Measurements from ENCODE around the gene PIK3C2G. TPM values are rescaled to one million over a fixed set of nuclear protein-coding genes. Genes with fewer than 3 reads are reported as not detected.

PIK3C2G gene
- total and polyA plus RNA-seq, 3 experiments from 2014 or later: not detected

- H3K27ac Mint-ChIP-seq: no peak overlapping the region
- H3K27ac ChIP-seq (ENCODE audit: low read depth, low read length): no peak overlapping the region
- H3K4me3 ChIP-seq (ENCODE audit: low read length): no peak overlapping the region
- H3K9me3 ChIP-seq (ENCODE audit: low read length): no peaks in the 10 kb centered on the region
- no peaks in the 10 kb centered on the region for H3K4me1 ChIP-seq (ENCODE audit: insufficient read depth, low read length)
- ChIA-PET CTCF (no interaction called here), POLR2A (no interaction called here)
- peaks cover 1 to 16% (median 5%) of the 10 kb centered on the region in 5 donors for H3K9me3 Mint-ChIP-seq
- no peaks in the 10 kb centered on the region for H3K27me3 ChIP-seq (ENCODE audit: insufficient read depth, low read length, poor library complexity, severe bottlenecking)
- H3K27me3 Mint-ChIP-seq: no peaks in the 10 kb centered on the region
- no peak overlapping the region for H3K4me3 Mint-ChIP-seq
- no peaks in the 10 kb centered on the region for H3K36me3 Mint-ChIP-seq
- no peaks in the 10 kb centered on the region for H3K4me1 Mint-ChIP-seq
- DNase-seq: no peak
- no peaks in the 10 kb centered on the region for H3K36me3 ChIP-seq (ENCODE audit: insufficient read depth, low read length)
Observed at GRCh38 chr12:18651525-18651924, 390.2 kb downstream of the PIK3C2G start.

DNA sequence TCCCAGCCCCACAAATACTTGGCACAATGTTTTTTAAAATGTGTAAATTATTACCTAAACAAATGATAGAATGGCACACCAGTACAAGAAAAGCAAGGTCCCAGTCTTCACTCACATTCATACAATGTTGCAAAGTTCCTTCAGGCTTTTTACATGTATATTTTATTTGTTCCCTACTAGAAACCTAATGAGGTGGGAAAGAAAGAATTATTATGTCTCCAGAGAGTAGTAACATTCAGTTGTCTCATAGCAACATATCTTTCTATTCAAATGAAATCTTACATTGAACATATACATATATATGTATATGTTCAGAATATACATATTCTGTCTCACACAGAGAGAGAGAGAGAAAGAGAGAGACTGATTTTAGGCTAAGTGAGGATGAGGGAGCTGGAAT lies 391.3 kb downstream of the PIK3C2G start:
- no peak overlapping the region for H3K4me3 ChIP-seq (ENCODE audit: low read length)
- H3K27ac Mint-ChIP-seq: no peak overlapping the region
- CTCF ChIA-PET: no interaction called here

DNA sequence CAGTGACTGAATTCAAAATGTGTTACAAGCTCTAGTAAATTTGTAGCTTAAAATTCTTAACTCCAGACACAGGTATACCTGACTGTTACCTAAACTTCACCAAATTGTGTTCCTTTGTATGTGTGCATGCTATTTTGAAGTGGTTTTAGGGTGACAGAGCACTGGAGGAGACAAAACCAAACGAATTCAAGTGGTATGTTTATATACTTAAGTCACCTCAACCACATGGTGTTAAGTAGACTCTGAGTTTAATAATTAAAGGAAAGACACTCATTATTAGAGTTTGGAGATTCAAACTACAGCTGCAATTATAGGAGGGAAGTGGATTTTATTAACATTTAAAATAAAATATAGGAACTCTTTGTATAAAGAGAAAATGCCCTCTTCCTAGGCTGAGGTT lies 392.1 kb downstream of the PIK3C2G start:
- CTCF ChIA-PET: no interaction called here
- DNase-seq: no peak

More for the DNA sequence above, 391.3 kb downstream of the PIK3C2G start:
- Histone ChIP-seq H3K27ac (ENCODE audit: low read depth, low read length) (no peak overlapping the region), H3K27me3 (ENCODE audit: insufficient read depth, low read length, poor library complexity, severe bottlenecking) (no peaks in the 10 kb centered on the region), H3K4me1 (ENCODE audit: insufficient read depth, low read length) (no peaks in the 10 kb centered on the region), H3K36me3 (ENCODE audit: insufficient read depth, low read length) (no peaks in the 10 kb centered on the region), H3K9me3 (ENCODE audit: low read length) (no peaks in the 10 kb centered on the region)
- no peak overlapping the region for H3K4me3 Mint-ChIP-seq
- no peak for DNase-seq
- H3K27me3 Mint-ChIP-seq: no peaks in the 10 kb centered on the region
- POLR2A ChIA-PET: no interaction called here
- peaks cover 8 to 25% (median 11%) of the 10 kb centered on the region in 5 donors for H3K9me3 Mint-ChIP-seq
- H3K36me3 Mint-ChIP-seq: no peaks in the 10 kb centered on the region
- no peaks in the 10 kb centered on the region for H3K4me1 Mint-ChIP-seq

DNA sequence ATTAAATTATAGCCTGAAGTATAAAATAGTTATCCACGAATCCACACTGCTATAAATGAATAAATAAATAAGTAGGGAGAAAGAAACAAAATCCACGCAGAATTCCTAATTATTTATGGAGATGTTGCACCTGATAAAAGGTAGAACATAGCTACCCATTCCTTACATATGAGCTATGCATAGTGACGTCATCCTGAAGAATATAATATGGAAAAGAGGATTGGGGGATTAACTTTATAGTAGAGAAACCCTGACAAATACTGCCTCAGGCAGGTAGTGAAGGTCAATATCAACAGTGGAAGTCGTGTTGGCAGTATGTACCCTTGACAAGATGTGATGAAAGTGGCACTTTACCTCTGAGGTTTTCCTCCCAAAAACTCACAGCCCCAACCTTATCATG lies 394.0 kb downstream of the PIK3C2G start:
- CTCF ChIA-PET: no interaction called here
- H3K27ac Mint-ChIP-seq: no peak overlapping the region

More for the DNA sequence above, 392.1 kb downstream of the PIK3C2G start:
- Histone ChIP-seq H3K36me3 (ENCODE audit: insufficient read depth, low read length) (no peaks in the 10 kb centered on the region), H3K9me3 (ENCODE audit: low read length) (no peaks in the 10 kb centered on the region), H3K27me3 (ENCODE audit: insufficient read depth, low read length, poor library complexity, severe bottlenecking) (no peaks in the 10 kb centered on the region), H3K27ac (ENCODE audit: low read depth, low read length) (no peak overlapping the region), H3K4me3 (ENCODE audit: low read length) (no peak overlapping the region), H3K4me1 (ENCODE audit: insufficient read depth, low read length) (no peaks in the 10 kb centered on the region)
- H3K27ac Mint-ChIP-seq: no peak overlapping the region
- H3K4me3 Mint-ChIP-seq: no peak overlapping the region
- H3K27me3 Mint-ChIP-seq: no peaks in the 10 kb centered on the region
- H3K36me3 Mint-ChIP-seq: no peaks in the 10 kb centered on the region
- no peaks in the 10 kb centered on the region for H3K4me1 Mint-ChIP-seq
- H3K9me3 Mint-ChIP-seq: peaks cover 8 to 31% (median 13%) of the 10 kb centered on the region in 5 donors
- POLR2A ChIA-PET: no interaction called here

GRCh38 chr12:18658179-18658578 lies 396.9 kb downstream of the PIK3C2G start:
- Mint-ChIP-seq H3K36me3 (no peaks in the 10 kb centered on the region), H3K27ac (no peak overlapping the region), H3K9me3 (peaks cover 17 to 43% (median 21%) of the 10 kb centered on the region in 5 donors), H3K4me1 (no peaks in the 10 kb centered on the region), H3K4me3 (no peak overlapping the region), H3K27me3 (no peaks in the 10 kb centered on the region)
- no peaks in the 10 kb centered on the region for H3K4me1 ChIP-seq (ENCODE audit: insufficient read depth, low read length)
- POLR2A ChIA-PET: no interaction called here
- H3K9me3 ChIP-seq (ENCODE audit: low read length): no peaks in the 10 kb centered on the region
- H3K36me3 ChIP-seq (ENCODE audit: insufficient read depth, low read length): no peaks in the 10 kb centered on the region
- no peak for DNase-seq
- H3K4me3 ChIP-seq (ENCODE audit: low read length): no peak overlapping the region
- no peaks in the 10 kb centered on the region for H3K27me3 ChIP-seq (ENCODE audit: insufficient read depth, low read length, poor library complexity, severe bottlenecking)
- no peak overlapping the region for H3K27ac ChIP-seq (ENCODE audit: low read depth, low read length)
- CTCF ChIA-PET: no interaction called here

More for the DNA sequence above, 394.0 kb downstream of the PIK3C2G start:
- Mint-ChIP-seq H3K4me1 (no peaks in the 10 kb centered on the region), H3K27me3 (no peaks in the 10 kb centered on the region), H3K9me3 (peaks cover 8 to 35% (median 13%) of the 10 kb centered on the region in 5 donors), H3K4me3 (no peak overlapping the region), H3K36me3 (no peaks in the 10 kb centered on the region)
- Histone ChIP-seq H3K4me3 (ENCODE audit: low read length) (no peak overlapping the region), H3K27ac (ENCODE audit: low read depth, low read length) (no peak overlapping the region), H3K4me1 (ENCODE audit: insufficient read depth, low read length) (no peaks in the 10 kb centered on the region), H3K9me3 (ENCODE audit: low read length) (no peaks in the 10 kb centered on the region), H3K36me3 (ENCODE audit: insufficient read depth, low read length) (no peaks in the 10 kb centered on the region), H3K27me3 (ENCODE audit: insufficient read depth, low read length, poor library complexity, severe bottlenecking) (no peaks in the 10 kb centered on the region)
- POLR2A ChIA-PET: no interaction called here
- no peak for DNase-seq

- H3K9me3 Mint-ChIP-seq: peaks cover 17 to 43% (median 21%) of the 10 kb centered on the region in 5 donors
- H3K27ac Mint-ChIP-seq: no peak overlapping the region
- ChIA-PET POLR2A (no interaction called here), CTCF (no interaction called here)
- Histone ChIP-seq H3K4me3 (ENCODE audit: low read length) (no peak overlapping the region), H3K36me3 (ENCODE audit: insufficient read depth, low read length) (no peaks in the 10 kb centered on the region), H3K4me1 (ENCODE audit: insufficient read depth, low read length) (no peaks in the 10 kb centered on the region), H3K27me3 (ENCODE audit: insufficient read depth, low read length, poor library complexity, severe bottlenecking) (no peaks in the 10 kb centered on the region), H3K9me3 (ENCODE audit: low read length) (no peaks in the 10 kb centered on the region), H3K27ac (ENCODE audit: low read depth, low read length) (no peak overlapping the region)
- no peaks in the 10 kb centered on the region for H3K4me1 Mint-ChIP-seq
- no peaks in the 10 kb centered on the region for H3K36me3 Mint-ChIP-seq
- H3K4me3 Mint-ChIP-seq: no peak overlapping the region
- no peaks in the 10 kb centered on the region for H3K27me3 Mint-ChIP-seq
- no peak for DNase-seq
Observed at GRCh38 chr12:18658829-18659228, 397.5 kb downstream of the PIK3C2G start.

DNA sequence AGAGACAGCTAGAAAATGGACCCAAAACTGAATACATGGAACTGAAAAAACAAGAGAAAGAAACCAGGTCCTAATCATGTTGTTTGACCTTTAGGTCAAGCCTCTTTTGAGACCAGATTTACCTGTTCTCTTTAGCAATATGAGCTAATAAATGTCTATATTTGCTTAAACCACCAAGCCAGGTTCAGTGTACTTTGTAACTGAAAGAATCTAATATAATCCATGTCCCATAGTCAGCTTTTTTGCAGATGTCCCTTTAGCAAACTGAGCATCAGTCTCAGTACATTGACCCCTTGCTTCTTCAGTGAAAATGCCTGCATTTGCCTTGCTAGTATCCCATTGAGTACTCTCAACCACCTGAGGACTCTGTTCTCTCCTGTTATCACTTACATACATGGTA lies 414.8 kb downstream of the PIK3C2G start:
- POLR2A ChIA-PET: no interaction called here
- no peak overlapping the region for H3K27ac Mint-ChIP-seq

GRCh38 chr12:18676996-18677588 lies 415.8 kb downstream of the PIK3C2G start:
- ChIA-PET POLR2A (no interaction called here), CTCF (no interaction called here)
- H3K4me3 Mint-ChIP-seq: no peak overlapping the region
- no peaks in the 10 kb centered on the region for H3K36me3 Mint-ChIP-seq
- no peaks in the 10 kb centered on the region for H3K36me3 ChIP-seq (ENCODE audit: insufficient read depth, low read length)
- peaks cover 0 to 11% (median 0%) of the 10 kb centered on the region in 5 donors for H3K9me3 Mint-ChIP-seq
- no peaks in the 10 kb centered on the region for H3K27me3 Mint-ChIP-seq
- no peaks in the 10 kb centered on the region for H3K4me1 Mint-ChIP-seq
- no peak for DNase-seq
- no peak overlapping the region for H3K27ac Mint-ChIP-seq
- no peak overlapping the region for H3K27ac ChIP-seq (ENCODE audit: low read depth, low read length)
- no peaks in the 10 kb centered on the region for H3K9me3 ChIP-seq (ENCODE audit: low read length)
- no peaks in the 10 kb centered on the region for H3K27me3 ChIP-seq (ENCODE audit: insufficient read depth, low read length, poor library complexity, severe bottlenecking)
- H3K4me3 ChIP-seq (ENCODE audit: low read length): no peak overlapping the region
- no peaks in the 10 kb centered on the region for H3K4me1 ChIP-seq (ENCODE audit: insufficient read depth, low read length)

More for the DNA sequence above, 414.8 kb downstream of the PIK3C2G start:
- H3K9me3 Mint-ChIP-seq: peaks cover 0 to 11% (median 0%) of the 10 kb centered on the region in 5 donors
- no peak overlapping the region for H3K27ac ChIP-seq (ENCODE audit: low read depth, low read length)
- no peaks in the 10 kb centered on the region for H3K9me3 ChIP-seq (ENCODE audit: low read length)
- no peak overlapping the region for H3K4me3 ChIP-seq (ENCODE audit: low read length)
- no peak for DNase-seq
- no peaks in the 10 kb centered on the region for H3K27me3 Mint-ChIP-seq
- H3K4me1 Mint-ChIP-seq: no peaks in the 10 kb centered on the region
- no peaks in the 10 kb centered on the region for H3K36me3 ChIP-seq (ENCODE audit: insufficient read depth, low read length)
- no peaks in the 10 kb centered on the region for H3K27me3 ChIP-seq (ENCODE audit: insufficient read depth, low read length, poor library complexity, severe bottlenecking)
- H3K4me3 Mint-ChIP-seq: no peak overlapping the region
- CTCF ChIA-PET: no interaction called here
- H3K36me3 Mint-ChIP-seq: no peaks in the 10 kb centered on the region
- H3K4me1 ChIP-seq (ENCODE audit: insufficient read depth, low read length): no peaks in the 10 kb centered on the region

GRCh38 chr12:18681818-18682217 lies 420.5 kb downstream of the PIK3C2G start:
- no peaks in the 10 kb centered on the region for H3K27me3 ChIP-seq (ENCODE audit: insufficient read depth, low read length, poor library complexity, severe bottlenecking)
- no peak overlapping the region for H3K27ac Mint-ChIP-seq
- no peak for DNase-seq
- no peak overlapping the region for H3K4me3 ChIP-seq (ENCODE audit: low read length)
- H3K36me3 Mint-ChIP-seq: no peaks in the 10 kb centered on the region
- no peak overlapping the region for H3K4me3 Mint-ChIP-seq
- POLR2A ChIA-PET: no interaction called here
- H3K27me3 Mint-ChIP-seq: no peaks in the 10 kb centered on the region
- H3K4me1 Mint-ChIP-seq: no peaks in the 10 kb centered on the region
- no peaks in the 10 kb centered on the region for H3K36me3 ChIP-seq (ENCODE audit: insufficient read depth, low read length)
- H3K4me1 ChIP-seq (ENCODE audit: insufficient read depth, low read length): no peaks in the 10 kb centered on the region
- no peak overlapping the region for H3K27ac ChIP-seq (ENCODE audit: low read depth, low read length)
- H3K9me3 ChIP-seq (ENCODE audit: low read length): no peaks in the 10 kb centered on the region
- CTCF ChIA-PET: no interaction called here
- H3K9me3 Mint-ChIP-seq: no peaks in the 10 kb centered on the region
